HL-60/S4 treated with retinoic acid at 250 ng/mL for 4 days and 3 days (cell line): ENCODE results near the gene PARVG.

Experiments
- in situ Hi-C: fragments of 300-500 bp; cut with MboI; formaldehyde crosslinking; loops from 2 replicates; pipeline ENCODE4 v1.7.0; 2022; ENCODE audit warnings: low sequenced_read_pairs

PARVG gene

GRCh38 chr22:44154436-44154942 lies 26.2 kb upstream of the PARVG start:
- in situ Hi-C loops: no loop called here

- in situ Hi-C loops: no loop called here
Observed at GRCh38 chr22:44155115-44155514, 25.6 kb upstream of the PARVG start.

- in situ Hi-C loops: no loop called here
Observed at GRCh38 chr22:44157916-44158618, 22.7 kb upstream of the PARVG start.

- in situ Hi-C loops: no loop called here
Observed at GRCh38 chr22:44158816-44159215, 21.9 kb upstream of the PARVG start.

GRCh38 chr22:44159221-44159620 lies 21.5 kb upstream of the PARVG start:
- in situ Hi-C loops: no loop called here

GRCh38 chr22:44159811-44160210 lies 20.9 kb upstream of the PARVG start:
- in situ Hi-C loops: no loop called here

- in situ Hi-C loops: no loop called here
Observed at GRCh38 chr22:44160421-44160820, 20.3 kb upstream of the PARVG start.

- in situ Hi-C loops: no loop called here
Observed at GRCh38 chr22:44161673-44162072, 19.1 kb upstream of the PARVG start.

GRCh38 chr22:44162960-44163359 lies 17.8 kb upstream of the PARVG start:
- in situ Hi-C loops: no loop called here

- in situ Hi-C loops: no loop called here
Observed at GRCh38 chr22:44163536-44163935, 17.2 kb upstream of the PARVG start.

GRCh38 chr22:44164031-44164430 lies 16.7 kb upstream of the PARVG start:
- in situ Hi-C loops: no loop called here

GRCh38 chr22:44165286-44165874 lies 15.3 kb upstream of the PARVG start:
- in situ Hi-C loops: no loop called here

GRCh38 chr22:44166498-44167276 lies 14.0 kb upstream of the PARVG start:
- in situ Hi-C loops: no loop called here

- in situ Hi-C loops: no loop called here
Observed at GRCh38 chr22:44167501-44167900, 13.2 kb upstream of the PARVG start.

- in situ Hi-C loops: no loop called here
Observed at GRCh38 chr22:44168206-44168605, 12.5 kb upstream of the PARVG start.

- in situ Hi-C loops: no loop called here
Observed at GRCh38 chr22:44170470-44170869, 10.3 kb upstream of the PARVG start.

GRCh38 chr22:44171561-44171960 lies 9.2 kb upstream of the PARVG start:
- in situ Hi-C loops: no loop called here

- in situ Hi-C loops: no loop called here
Observed at GRCh38 chr22:44172370-44173108, 8.2 kb upstream of the PARVG start.

- in situ Hi-C loops: no loop called here
Observed at GRCh38 chr22:44173154-44173553, 7.6 kb upstream of the PARVG start.

GRCh38 chr22:44175676-44176075 lies 5.0 kb upstream of the PARVG start:
- in situ Hi-C loops: no loop called here
